Naive thymus-derived CD4-positive, alpha-beta T cell (primary cell): ENCODE data around the gene GAGE12C. TPM values are rescaled to one million over a fixed set of nuclear protein-coding genes. Genes with fewer than 3 reads are reported as not detected.
"Not testable (repeated sequence)": the region's sequence is repeated elsewhere in the genome, so short reads cannot be mapped to it uniquely, and the experiment has no call there.

Experiments
- ATAC-seq: fragments of 150-1000 bp; cut with Tn5 transposase; 2 replicates; pipeline ENCODE4 v1.10.0; 2021; ENCODE audit warnings: mild to moderate bottlenecking, moderate library complexity
- CTCF ChIA-PET: fragments of 350-600 bp; sonication (Branson Sonifier 250); formaldehyde crosslinking; loops from one replicate; lab custom pipeline; 2021; ENCODE audit warnings: antibody characterized with exemption; lab: Charles Lee
- POLR2A ChIA-PET: fragments of 350-600 bp; sonication (Branson Sonifier 250); formaldehyde crosslinking; loops from one replicate; lab custom pipeline; 2021; ENCODE audit warnings: antibody characterized with exemption, inconsistent platforms; lab: Charles Lee
- DNase-seq, 9 donors: peaks; one replicate each; pipeline versions ENCODE4 v3.0.0 to v3.0.0-alpha.2; 2020 to 2022; ENCODE audit warnings: mixed read lengths in 1 of 9
- H3K27ac ChIP-seq: one replicate; pipeline ENCODE4 v1.7.0; 2013; ENCODE audit warnings: mild to moderate bottlenecking, low read depth, low read length, moderate library complexity
- H3K27me3 ChIP-seq, 2 donors: one replicate each; pipeline ENCODE4 v1.7.0; 2013; ENCODE audit warnings: low read length in 2 of 2, mild to moderate bottlenecking in 2 of 2, moderate library complexity in 2 of 2; ENCODE audit not compliant: control insufficient read depth in 2 of 2, insufficient read depth in 2 of 2
- H3K36me3 ChIP-seq, 3 experiments: 1 replicate in 2 of 3; 2 replicates in 1 of 3; pipeline ENCODE4 v1.7.0; 2013; ENCODE audit warnings: low read length in 3 of 3, mild to moderate bottlenecking in 3 of 3, moderate library complexity in 1 of 3; ENCODE audit not compliant: insufficient read depth in 3 of 3, control insufficient read depth in 2 of 3
- H3K4me1 ChIP-seq, 2 donors: one replicate each; pipeline ENCODE4 v1.7.0; 2013; ENCODE audit warnings: low read length in 2 of 2, mild to moderate bottlenecking in 2 of 2, moderate library complexity in 1 of 2; ENCODE audit not compliant: control insufficient read depth in 2 of 2, insufficient read depth in 2 of 2
- H3K4me3 ChIP-seq: 2 replicates; pipeline ENCODE4 v1.7.0; 2013; ENCODE audit warnings: mild to moderate bottlenecking, low read length
- H3K9me3 ChIP-seq, 3 experiments: 1 replicate in 2 of 3; 2 replicates in 1 of 3; pipeline ENCODE4 v1.7.0; 2013; ENCODE audit warnings: low read length in 3 of 3; ENCODE audit not compliant: control insufficient read depth in 2 of 3
- H3K27ac Mint-ChIP-seq, 9 donors: one replicate each; pipeline ENCODE4 v1.8.0; 2020 to 2022; ENCODE audit warnings: mixed read lengths in 9 of 9, mild to moderate bottlenecking in 8 of 9, moderate library complexity in 5 of 9, inconsistent platforms in 2 of 9
- H3K27me3 Mint-ChIP-seq, 5 donors: one replicate each; pipeline ENCODE4 v1.8.0; 2021 to 2022; ENCODE audit warnings: mixed read lengths in 5 of 5, mild to moderate bottlenecking in 1 of 5
- H3K36me3 Mint-ChIP-seq, 5 donors: one replicate each; pipeline ENCODE4 v1.8.0; 2020 to 2022; ENCODE audit warnings: mixed read lengths in 5 of 5, mild to moderate bottlenecking in 3 of 5, inconsistent platforms in 1 of 5
- H3K4me1 Mint-ChIP-seq, 7 donors: one replicate each; pipeline ENCODE4 v1.8.0; 2020 to 2022; ENCODE audit warnings: mixed read lengths in 7 of 7, mild to moderate bottlenecking in 3 of 7, inconsistent platforms in 1 of 7
- H3K4me3 Mint-ChIP-seq, 10 donors: one replicate each; pipeline ENCODE4 v1.8.0; 2020 to 2022; ENCODE audit warnings: mild to moderate bottlenecking in 10 of 10, mixed read lengths in 10 of 10, moderate library complexity in 6 of 10, inconsistent platforms in 2 of 10
- H3K9me3 Mint-ChIP-seq, 11 donors: one replicate each; pipeline ENCODE4 v1.8.0; 2020 to 2022; ENCODE audit warnings: mixed read lengths in 11 of 11, mild to moderate bottlenecking in 4 of 11, inconsistent platforms in 1 of 11, moderate library complexity in 1 of 11
- intact Hi-C, 2 donors: fragments of 100-400 bp; cut with micrococcal nuclease; formaldehyde crosslinking; loops; one replicate each; pipeline ENCODE4 v1.15.1; 2023
- polyA plus RNA-seq, 2 donors: library from polyadenylated mRNA; unstranded; fragments of 300-500 nt; fragmentation: Illumina TruSeq; gene quantifications; one replicate each; pipeline ENCODE4 v1.2.3, GENCODE V29; 2021
- total RNA-seq, 6 experiments: library from RNA in 5 of 6; stranded (reverse) in 5 of 6; gene quantifications; 1 replicate in 5 of 6; 2 replicates in 1 of 6; pipeline ENCODE4 v1.2.3 and lab custom pipeline; 2021 to 2026

The GAGE12C gene
- total and polyA plus RNA-seq, 7 experiments from 2014 or later: not detected

GRCh38 chrX:49579649-49580048 lies 47.7 kb downstream of the GAGE12C start, which contains the start of gene GAGE12H:
Gene GAGE12H, plus strand, starts transcription at chrX:49579949. Its CDS starts 1,155 bp downstream, at chrX:49581104.
- H3K27ac ChIP-seq, DNase-seq, H3K27me3 Mint-ChIP-seq, H3K4me3 ChIP-seq, H3K9me3 Mint-ChIP-seq, H3K4me1 Mint-ChIP-seq, H3K4me3 Mint-ChIP-seq, intact Hi-C loops, CTCF ChIA-PET, POLR2A ChIA-PET, H3K36me3 ChIP-seq, H3K9me3 ChIP-seq, H3K27ac Mint-ChIP-seq, H3K4me1 ChIP-seq, H3K27me3 ChIP-seq, ATAC-seq, H3K36me3 Mint-ChIP-seq: not testable (repeated sequence)

Other genes with a start within 250 kb of the GAGE12C start
- not detected for gene GAGE10, start 228.5 kb upstream of the GAGE12C start, total RNA-seq
- gene GAGE10, start 228.5 kb upstream of the GAGE12C start, polyA plus RNA-seq: not detected
- not detected for gene GAGE12J, start 210.1 kb upstream of the GAGE12C start, total RNA-seq
- not detected for gene GAGE12J, start 210.1 kb upstream of the GAGE12C start, polyA plus RNA-seq
- not detected for gene GAGE13, start 200.6 kb upstream of the GAGE12C start, total RNA-seq
- not detected for gene GAGE13, start 200.6 kb upstream of the GAGE12C start, polyA plus RNA-seq
- gene GAGE12D, start 9.6 kb downstream of the GAGE12C start, total RNA-seq: not detected
- gene GAGE12D, start 9.6 kb downstream of the GAGE12C start, polyA plus RNA-seq: not detected
- not detected for gene GAGE12E, start 19.1 kb downstream of the GAGE12C start, total RNA-seq
- gene GAGE12E, start 19.1 kb downstream of the GAGE12C start, polyA plus RNA-seq: not detected
- gene GAGE12F, start 28.7 kb downstream of the GAGE12C start, total RNA-seq: not detected
- gene GAGE12F, start 28.7 kb downstream of the GAGE12C start, polyA plus RNA-seq: not detected
- gene GAGE12G, start 38.2 kb downstream of the GAGE12C start, total RNA-seq: not detected
- not detected for gene GAGE12G, start 38.2 kb downstream of the GAGE12C start, polyA plus RNA-seq
- gene GAGE12H, start 47.8 kb downstream of the GAGE12C start, total RNA-seq: not detected
- gene GAGE12H, start 47.8 kb downstream of the GAGE12C start, polyA plus RNA-seq: not detected
- gene GAGE2A, start 57.3 kb downstream of the GAGE12C start, total RNA-seq: not detected
- not detected for gene GAGE2A, start 57.3 kb downstream of the GAGE12C start, polyA plus RNA-seq
- gene GAGE1, start 66.8 kb downstream of the GAGE12C start, total RNA-seq: not detected
- gene GAGE1, start 66.8 kb downstream of the GAGE12C start, polyA plus RNA-seq: not detected
- not detected for gene PAGE1, start 163.8 kb downstream of the GAGE12C start, total RNA-seq
- gene PAGE1, start 163.8 kb downstream of the GAGE12C start, polyA plus RNA-seq: not detected